ENCODE results near the gene LRGUK. TPM values are rescaled to one million over a fixed set of nuclear protein-coding genes. Genes with fewer than 3 reads are reported as not detected.

LRGUK gene
- total RNA-seq, 2 donors from 2014 or later, result 0.78 to 0.99 TPM

DNA sequence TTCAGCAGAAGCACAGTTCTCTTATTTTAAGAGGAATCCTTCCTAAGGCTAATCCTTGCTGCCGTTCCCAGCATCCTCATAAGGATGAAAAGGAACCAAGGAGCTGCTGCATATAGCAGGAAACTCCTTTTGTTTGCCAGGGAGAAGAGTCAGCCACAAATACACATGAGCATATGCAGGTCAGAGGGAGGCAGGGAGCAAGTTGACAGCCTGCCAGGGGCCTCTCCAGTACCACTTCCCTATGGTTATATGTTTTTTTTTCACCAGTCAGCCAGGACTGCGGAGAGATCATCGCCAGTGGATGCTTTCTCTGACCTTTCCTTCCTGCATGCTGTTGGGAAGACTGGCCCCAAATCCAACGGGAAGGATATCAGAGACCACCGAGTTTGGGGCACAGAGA, 149.8 kb downstream of the LRGUK start:
- Histone ChIP-seq H3K9me3 (no peaks in the 10 kb centered on the region), H3K4me1 (peaks cover 5% of the 10 kb centered on the region), H3K36me3 (replicated peaks in 1 of 2; ENCODE audit: insufficient read depth in 1 of 2, low read depth in 2 of 2) (no peaks in the 10 kb centered on the region), H3K27ac (no peak overlapping the region), H3K27me3 (no peaks in the 10 kb centered on the region), H3K4me3 (no peak overlapping the region)
- no peak for TF ChIP-seq POLR2A (IDR thresholded peaks at IDR 0.05)
- TF ChIP-seq, protein P1, sequence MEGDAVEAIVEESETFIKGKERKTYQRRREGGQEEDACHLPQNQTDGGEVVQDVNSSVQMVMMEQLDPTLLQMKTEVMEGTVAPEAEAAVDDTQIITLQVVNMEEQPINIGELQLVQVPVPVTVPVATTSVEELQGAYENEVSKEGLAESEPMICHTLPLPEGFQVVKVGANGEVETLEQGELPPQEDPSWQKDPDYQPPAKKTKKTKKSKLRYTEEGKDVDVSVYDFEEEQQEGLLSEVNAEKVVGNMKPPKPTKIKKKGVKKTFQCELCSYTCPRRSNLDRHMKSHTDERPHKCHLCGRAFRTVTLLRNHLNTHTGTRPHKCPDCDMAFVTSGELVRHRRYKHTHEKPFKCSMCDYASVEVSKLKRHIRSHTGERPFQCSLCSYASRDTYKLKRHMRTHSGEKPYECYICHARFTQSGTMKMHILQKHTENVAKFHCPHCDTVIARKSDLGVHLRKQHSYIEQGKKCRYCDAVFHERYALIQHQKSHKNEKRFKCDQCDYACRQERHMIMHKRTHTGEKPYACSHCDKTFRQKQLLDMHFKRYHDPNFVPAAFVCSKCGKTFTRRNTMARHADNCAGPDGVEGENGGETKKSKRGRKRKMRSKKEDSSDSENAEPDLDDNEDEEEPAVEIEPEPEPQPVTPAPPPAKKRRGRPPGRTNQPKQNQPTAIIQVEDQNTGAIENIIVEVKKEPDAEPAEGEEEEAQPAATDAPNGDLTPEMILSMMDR (IDR thresholded peaks at IDR 0.05), result no peak
- DNase-seq (no peak), ATAC-seq (no peak)
- intact Hi-C loops (cut with DNase I), result no loop called here
- WGBS, 2 donors, result 60 to 62% methylated on average over 5 of the region's 5 CpGs

DNA sequence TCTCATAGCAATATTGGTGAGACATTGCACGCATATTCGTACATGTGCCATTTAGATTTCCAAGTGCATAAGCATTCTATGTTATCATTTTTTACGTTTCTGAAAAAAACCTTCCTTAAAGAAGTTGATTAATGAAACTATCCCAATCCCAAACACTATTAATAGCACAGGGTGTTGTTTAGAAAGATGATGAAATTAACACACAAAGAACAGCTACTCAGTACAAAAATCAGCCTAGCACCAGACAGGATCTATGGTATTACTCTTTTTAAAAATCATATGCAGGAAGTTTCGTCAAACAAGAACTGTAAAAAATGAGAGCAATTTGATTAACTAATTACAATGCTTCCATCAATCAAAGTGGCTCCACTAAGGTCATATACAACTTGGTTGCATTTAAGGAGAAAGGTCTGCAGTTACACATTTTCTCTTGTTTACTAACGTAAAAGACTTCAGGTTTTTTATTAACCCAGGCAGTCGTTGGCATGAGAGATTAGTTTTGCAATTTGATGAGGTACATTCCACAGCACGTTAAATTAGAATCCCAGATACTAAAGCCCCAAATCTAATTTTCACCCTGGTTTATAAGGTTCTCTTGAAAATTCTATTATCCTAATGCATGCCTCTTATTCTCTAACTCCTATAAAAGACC, 151.5 kb downstream of the LRGUK start:
- DNase-seq (no peak), ATAC-seq (no peak)
- intact Hi-C loops (cut with DNase I), result no loop called here
- no peak overlapping the region for H3K27ac ChIP-seq
- H3K27me3 ChIP-seq, result no peaks in the 10 kb centered on the region
- no peaks in the 10 kb centered on the region for H3K9me3 ChIP-seq
- no peaks in the 10 kb centered on the region for H3K36me3 ChIP-seq (replicated peaks in 1 of 2; ENCODE audit: insufficient read depth in 1 of 2, low read depth in 2 of 2)
- WGBS, 2 donors, result 49 to 56% methylated on average over 7 of the region's 7 CpGs
- peaks cover 5% of the 10 kb centered on the region for H3K4me1 ChIP-seq
- TF ChIP-seq POLR2A (IDR thresholded peaks at IDR 0.05), result no peak
- H3K4me3 ChIP-seq, result no peak overlapping the region

DNA sequence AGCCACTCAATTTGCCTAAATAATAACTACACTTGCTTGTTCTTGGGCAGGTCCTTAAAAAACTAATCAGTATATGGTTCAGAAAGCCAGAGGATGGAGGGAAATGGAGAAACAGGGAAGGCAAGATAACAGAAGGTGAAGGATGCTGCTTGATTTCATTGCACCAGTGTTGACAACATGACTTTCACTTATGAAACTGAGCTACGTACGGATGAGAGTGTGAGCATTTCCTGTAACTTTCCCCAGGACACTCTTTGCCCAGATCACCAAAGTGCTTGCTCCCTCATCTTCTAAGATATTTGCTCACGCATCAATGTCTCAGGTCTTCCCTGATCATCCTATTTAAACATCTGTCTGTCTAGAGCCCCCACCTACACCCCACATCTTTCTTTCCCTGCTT, 152.2 kb downstream of the LRGUK start:
- WGBS, 2 donors, result 90 to 91% methylated on average over 3 of the region's 3 CpGs
- DNase-seq, result no peak
- no peak overlapping the region for H3K27ac ChIP-seq
- H3K27me3 ChIP-seq, result no peaks in the 10 kb centered on the region
- no peaks in the 10 kb centered on the region for H3K9me3 ChIP-seq
- no peak overlapping the region for H3K4me3 ChIP-seq
- peaks cover 5% of the 10 kb centered on the region for H3K4me1 ChIP-seq
- no peak for ATAC-seq
- no peaks in the 10 kb centered on the region for H3K36me3 ChIP-seq (replicated peaks in 1 of 2; ENCODE audit: insufficient read depth in 1 of 2, low read depth in 2 of 2)
- intact Hi-C loops (cut with DNase I), result no loop called here
- no peak for TF ChIP-seq POLR2A (IDR thresholded peaks at IDR 0.05)
- TF ChIP-seq, protein P1 (IDR thresholded peaks at IDR 0.05), result no peak

DNA sequence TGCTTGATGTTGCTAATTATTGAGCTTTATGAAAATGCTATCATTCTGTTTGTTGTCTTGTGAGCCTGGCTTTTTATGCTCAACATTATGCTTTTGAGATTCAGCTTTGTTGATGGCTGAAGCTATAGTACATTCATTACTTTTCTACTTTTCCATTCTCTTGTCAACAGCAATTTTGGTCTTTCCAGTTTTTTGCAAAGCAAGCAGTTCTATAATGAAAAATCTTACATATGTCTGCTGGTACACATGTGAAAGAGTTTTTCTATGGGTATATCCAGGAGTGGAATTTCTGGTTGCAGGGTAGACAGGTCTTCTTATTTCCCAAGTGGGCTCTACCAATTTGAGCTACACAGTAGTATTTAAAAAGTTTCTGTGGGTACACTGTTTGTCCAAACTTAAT, 152.8 kb downstream of the LRGUK start:
- TF ChIP-seq, protein P1 (IDR thresholded peaks at IDR 0.05), result no peak
- TF ChIP-seq POLR2A (IDR thresholded peaks at IDR 0.05), result no peak
- intact Hi-C loops (cut with DNase I), result no loop called here
- peaks cover 5% of the 10 kb centered on the region for H3K4me1 ChIP-seq
- H3K36me3 ChIP-seq (replicated peaks in 1 of 2; ENCODE audit: insufficient read depth in 1 of 2, low read depth in 2 of 2), result no peaks in the 10 kb centered on the region
- ATAC-seq (no peak), DNase-seq (no peak)
- no peak overlapping the region for H3K4me3 ChIP-seq
- no peaks in the 10 kb centered on the region for H3K9me3 ChIP-seq
- no peaks in the 10 kb centered on the region for H3K27me3 ChIP-seq
- no peak overlapping the region for H3K27ac ChIP-seq

DNA sequence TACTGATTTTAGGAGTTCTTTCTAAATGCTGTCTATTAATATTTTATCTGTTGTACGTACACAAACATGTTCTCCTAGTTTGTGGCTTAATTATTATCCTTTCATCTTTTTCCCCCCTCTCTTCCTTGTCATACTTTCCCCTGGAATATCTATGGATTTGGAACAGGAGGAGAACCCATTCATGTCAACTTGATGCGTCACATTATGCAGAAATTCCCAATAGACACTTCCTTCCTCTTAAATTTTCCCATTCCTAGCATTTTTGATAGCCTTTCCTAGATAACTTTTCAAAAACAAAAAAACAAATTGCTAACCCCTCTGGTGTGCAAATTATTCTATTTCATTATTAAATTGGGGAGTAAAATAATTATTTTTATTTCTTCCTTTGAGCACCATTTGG, 153.4 kb downstream of the LRGUK start:
- WGBS, 2 donors, result 76 to 81% methylated on average over 2 of the region's 2 CpGs
- Histone ChIP-seq H3K4me1 (peaks cover 5% of the 10 kb centered on the region), H3K27me3 (no peaks in the 10 kb centered on the region), H3K36me3 (replicated peaks in 1 of 2; ENCODE audit: insufficient read depth in 1 of 2, low read depth in 2 of 2) (no peaks in the 10 kb centered on the region), H3K27ac (no peak overlapping the region), H3K4me3 (no peak overlapping the region), H3K9me3 (no peaks in the 10 kb centered on the region)
- intact Hi-C loops (cut with DNase I), result no loop called here
- DNase-seq (no peak), ATAC-seq (no peak)
- TF ChIP-seq, protein P1 (IDR thresholded peaks at IDR 0.05), result no peak
- no peak for TF ChIP-seq POLR2A (IDR thresholded peaks at IDR 0.05)
